Activated naive CD4-positive, alpha-beta T cell treated with anti-CD3 and anti-CD28 coated beads, Interleukin-2, amount 10 ng/mL, durations not matched to agents 7 days and 5 days (primary cell): ENCODE results near the gene OTOA.
A peak's percentile ranks its signal among the peaks of the same experiment; 100 is the strongest.
"Not testable (repeated sequence)": the region's sequence is repeated elsewhere in the genome, so short reads cannot be mapped to it uniquely, and the experiment has no call there.

Source experiments
- CTCF ChIA-PET: fragments of 350-600 bp; sonication (Branson Sonifier 250); formaldehyde crosslinking; loops from one replicate; lab custom pipeline; 2021; ENCODE audit warnings: antibody characterized with exemption; lab: Charles Lee
- DNase-seq: peaks from one replicate; pipeline ENCODE4 v3.0.0-alpha.2; 2020
- H3K27ac Mint-ChIP-seq: one replicate; pipeline ENCODE4 v1.8.0; 2021; ENCODE audit warnings: mild to moderate bottlenecking, moderate library complexity, mixed read lengths
- H3K27me3 Mint-ChIP-seq: one replicate; pipeline ENCODE4 v1.8.0; 2021; ENCODE audit warnings: mild to moderate bottlenecking, mixed read lengths
- H3K36me3 Mint-ChIP-seq: one replicate; pipeline ENCODE4 v1.8.0; 2021; ENCODE audit warnings: mixed read lengths
- H3K4me1 Mint-ChIP-seq: one replicate; pipeline ENCODE4 v1.8.0; 2021; ENCODE audit warnings: mixed read lengths
- H3K4me3 Mint-ChIP-seq: one replicate; pipeline ENCODE4 v1.8.0; 2021; ENCODE audit warnings: mild to moderate bottlenecking, moderate library complexity, mixed read lengths
- H3K9me3 Mint-ChIP-seq: one replicate; pipeline ENCODE4 v1.8.0; 2021; ENCODE audit warnings: mixed read lengths

Gene OTOA

DNA sequence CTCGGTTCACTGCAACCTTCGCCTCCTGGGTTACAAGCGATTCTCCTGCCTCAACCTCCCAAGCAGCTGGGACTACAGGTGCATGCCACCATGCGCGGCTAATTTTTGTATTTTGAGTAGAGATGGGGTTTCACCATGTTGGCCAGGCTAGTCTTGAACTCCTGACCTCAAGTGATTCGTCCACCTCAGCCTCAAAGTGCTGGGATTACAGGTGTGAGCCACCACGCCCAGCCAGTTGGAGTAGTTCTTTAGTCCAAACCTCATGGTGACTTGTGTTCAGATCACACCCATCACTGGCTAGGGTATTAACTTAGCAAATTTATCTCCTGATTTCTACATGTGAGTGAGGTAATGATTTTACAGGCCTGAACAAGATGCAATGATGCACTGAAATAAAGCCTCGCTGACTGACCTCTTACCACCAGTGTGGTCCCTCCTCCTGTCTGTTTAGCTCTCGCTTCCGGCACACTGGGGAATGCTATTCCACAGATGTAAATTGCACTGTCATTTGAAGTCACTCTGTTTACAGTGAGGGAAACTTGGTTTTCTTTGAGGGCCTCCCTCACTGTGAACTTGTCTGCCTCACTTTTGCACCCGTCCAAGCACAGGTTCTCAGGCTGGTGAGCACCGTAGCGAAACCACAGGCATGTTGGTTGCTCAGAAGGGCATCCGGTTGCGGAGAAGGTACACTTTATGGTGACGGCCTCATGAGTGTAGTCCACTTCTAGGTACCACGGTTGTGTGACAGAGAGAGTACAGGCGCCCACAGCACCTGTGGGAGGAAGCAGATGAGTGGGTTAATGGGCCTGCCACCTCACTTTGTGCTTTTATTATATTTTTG lies 16.8 kb upstream of the OTOA start:
- peak overlapping the region; percentile 73 for H3K4me3 Mint-ChIP-seq
- H3K27ac Mint-ChIP-seq: peak overlapping the region; percentile 95
- H3K9me3 Mint-ChIP-seq: no peaks in the 10 kb centered on the region
- DNase-seq: peak; percentile 88
- no peaks in the 10 kb centered on the region for H3K27me3 Mint-ChIP-seq
- CTCF ChIA-PET: interaction anchor here (1.4 to 10.8 kb wide), 5 partner anchors 10 to 62 kb away, joined by 3 to 107 read pairs (median 15); no protein-coding TSS in a partner anchor
- H3K36me3 Mint-ChIP-seq: peaks cover 13% of the 10 kb centered on the region
- peaks cover 60% of the 10 kb centered on the region for H3K4me1 Mint-ChIP-seq

DNA sequence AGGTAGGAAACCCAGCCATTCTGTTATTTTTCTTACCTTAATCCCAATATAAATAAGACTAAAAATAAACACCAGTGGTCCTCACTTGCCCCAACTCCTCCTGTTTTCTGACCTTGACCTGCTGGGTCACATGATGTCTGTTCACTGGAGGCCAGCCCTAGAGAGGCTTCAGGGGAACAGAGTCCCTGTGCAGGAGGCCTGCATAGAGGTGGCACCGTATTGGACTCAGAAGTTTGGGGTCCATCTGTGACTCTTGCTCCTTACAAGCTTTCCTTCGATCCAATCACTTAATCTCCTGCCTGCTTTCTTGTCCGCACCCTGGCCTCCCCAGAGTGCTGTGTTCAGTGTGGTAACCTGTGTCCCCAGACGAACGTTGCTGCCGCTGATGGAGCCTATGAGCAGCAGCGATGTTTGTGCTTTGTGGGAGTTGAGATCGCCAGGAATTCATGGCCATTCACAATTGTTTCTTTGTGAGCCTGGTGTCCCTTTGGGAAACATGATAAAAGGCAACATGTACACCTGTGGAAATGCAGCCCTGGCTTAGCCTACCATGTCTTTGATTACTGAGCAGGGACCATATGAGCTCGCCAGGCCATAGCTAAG lies 16.1 kb upstream of the OTOA start:
- Mint-ChIP-seq H3K4me1 (peaks cover 62% of the 10 kb centered on the region), H3K27ac (peak overlapping the region; percentile 95), H3K4me3 (peak overlapping the region; percentile 23), H3K36me3 (peaks cover 17% of the 10 kb centered on the region), H3K9me3 (no peaks in the 10 kb centered on the region), H3K27me3 (no peaks in the 10 kb centered on the region)
- CTCF ChIA-PET: interaction anchor here (1.4 to 2.3 kb wide), 2 partner anchors 10 to 47 kb away, joined by 3 to 15 read pairs; no protein-coding TSS in a partner anchor
- no peak for DNase-seq

DNA sequence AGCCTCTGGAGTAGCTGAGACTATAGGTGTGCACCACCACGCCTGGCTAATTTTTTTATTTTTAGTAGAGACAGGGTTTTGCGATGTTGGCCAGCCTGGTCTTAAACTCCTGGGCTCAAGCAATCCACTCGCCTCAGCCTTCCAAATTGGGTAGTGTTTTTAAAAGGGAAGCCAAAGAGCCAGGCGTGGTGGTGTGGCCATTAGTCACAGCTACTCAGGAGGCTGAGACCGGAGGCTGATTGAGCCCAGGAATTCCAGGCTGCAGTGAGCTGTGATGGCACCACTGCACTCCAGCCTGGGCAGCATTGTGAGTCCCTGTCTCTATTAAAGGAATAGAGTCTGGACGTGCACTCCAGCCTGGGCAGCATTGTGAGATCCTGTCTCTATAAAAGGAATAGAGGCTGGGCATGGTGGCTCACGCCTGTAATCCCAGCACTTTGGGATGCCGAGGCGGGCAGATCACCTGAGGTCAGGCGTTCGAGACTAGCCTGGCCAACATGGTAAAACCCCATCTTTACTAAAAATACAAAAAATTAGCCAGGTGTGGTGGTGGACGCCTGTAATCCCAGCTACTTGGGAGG lies 13.9 kb upstream of the OTOA start:
- DNase-seq, H3K9me3 Mint-ChIP-seq, H3K27me3 Mint-ChIP-seq, H3K27ac Mint-ChIP-seq, H3K4me3 Mint-ChIP-seq: not testable (repeated sequence)
- Mint-ChIP-seq H3K4me1 (peaks cover 55% of the 10 kb centered on the region), H3K36me3 (peaks cover 17% of the 10 kb centered on the region)
- CTCF ChIA-PET: interaction anchor here (1.0 kb wide), 1 partner anchor 9 kb away, joined by 4 read pairs; no protein-coding TSS in a partner anchor

DNA sequence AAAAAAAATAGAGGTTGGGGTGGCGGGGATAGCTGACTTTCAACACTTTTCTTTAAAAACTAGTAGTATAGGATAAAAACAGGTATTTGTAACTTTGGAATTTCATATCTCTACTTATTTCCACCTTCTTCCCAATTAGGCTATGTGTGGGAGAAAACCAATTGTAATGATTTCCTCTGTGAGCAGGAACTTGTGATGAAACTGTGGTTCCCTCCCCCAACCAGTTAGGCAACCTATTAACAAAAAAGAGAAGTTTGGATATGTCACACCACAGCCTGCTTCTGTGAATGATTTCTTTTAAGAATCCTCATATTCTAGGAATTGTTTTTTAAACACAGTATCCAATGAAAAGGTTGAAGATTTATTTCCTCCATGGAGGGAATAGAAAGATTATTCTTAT lies 13.2 kb upstream of the OTOA start:
- H3K9me3 Mint-ChIP-seq: no peaks in the 10 kb centered on the region
- no peak overlapping the region for H3K4me3 Mint-ChIP-seq
- no peak overlapping the region for H3K27ac Mint-ChIP-seq
- CTCF ChIA-PET: interaction anchor here (1.0 kb wide), 1 partner anchor 8 kb away, joined by 4 read pairs; no protein-coding TSS in a partner anchor
- peaks cover 49% of the 10 kb centered on the region for H3K4me1 Mint-ChIP-seq
- peaks cover 17% of the 10 kb centered on the region for H3K36me3 Mint-ChIP-seq
- no peak for DNase-seq
- H3K27me3 Mint-ChIP-seq: no peaks in the 10 kb centered on the region

DNA sequence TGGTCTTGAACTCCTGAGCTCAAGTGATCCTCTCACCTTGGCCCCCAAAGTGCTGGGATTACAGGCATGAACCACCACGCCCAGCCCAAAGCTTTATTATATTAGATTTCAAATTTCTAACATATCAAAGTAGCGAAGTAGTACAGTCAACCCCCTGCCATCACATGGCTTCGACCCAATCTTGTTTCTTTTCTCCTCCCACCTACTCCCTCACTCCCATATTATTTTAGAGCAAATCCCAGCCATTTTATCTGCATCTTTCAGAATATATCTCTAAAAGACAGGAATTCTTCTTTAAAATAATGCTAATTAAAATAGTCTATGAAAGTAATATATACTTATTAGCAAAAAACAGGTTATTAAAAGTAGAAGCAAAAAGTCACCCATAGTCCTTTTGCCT lies 12.3 kb upstream of the OTOA start:
- Mint-ChIP-seq H3K27me3 (no peaks in the 10 kb centered on the region), H3K9me3 (no peaks in the 10 kb centered on the region), H3K27ac (no peak overlapping the region), H3K4me3 (no peak overlapping the region), H3K36me3 (peaks cover 22% of the 10 kb centered on the region), H3K4me1 (peaks cover 46% of the 10 kb centered on the region)
- DNase-seq: no peak
- CTCF ChIA-PET: no interaction called here

DNA sequence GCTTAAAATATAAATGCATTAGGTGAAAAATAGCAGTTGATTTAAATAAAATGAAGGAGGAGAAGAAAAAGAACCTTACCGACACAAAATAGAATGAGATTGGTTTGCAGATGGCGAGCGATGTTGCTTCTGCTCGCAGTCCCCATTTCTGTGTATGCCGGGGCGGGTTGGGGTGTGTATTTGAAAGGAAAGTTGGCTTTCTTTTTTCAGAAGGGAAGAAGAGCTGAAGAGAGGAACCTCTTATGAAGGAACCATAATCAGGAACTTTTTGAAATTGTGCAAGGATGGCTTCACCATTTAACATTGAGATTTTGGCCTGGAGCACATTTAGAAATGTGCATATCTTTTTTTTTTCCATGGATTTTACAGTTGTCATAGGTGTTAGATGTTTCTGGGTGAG lies 11.3 kb upstream of the OTOA start, which contains the start of gene IGSF6:
TSS of gene IGSF6 (minus strand) at position 156 of the 400 bp plus-strand sequence. CDS start at position 146, 10 bp downstream.
- CTCF ChIA-PET: no interaction called here
- Mint-ChIP-seq H3K4me3 (no peak within 1 kb of the TSS), H3K27ac (no peak within 1 kb of the TSS)

DNA sequence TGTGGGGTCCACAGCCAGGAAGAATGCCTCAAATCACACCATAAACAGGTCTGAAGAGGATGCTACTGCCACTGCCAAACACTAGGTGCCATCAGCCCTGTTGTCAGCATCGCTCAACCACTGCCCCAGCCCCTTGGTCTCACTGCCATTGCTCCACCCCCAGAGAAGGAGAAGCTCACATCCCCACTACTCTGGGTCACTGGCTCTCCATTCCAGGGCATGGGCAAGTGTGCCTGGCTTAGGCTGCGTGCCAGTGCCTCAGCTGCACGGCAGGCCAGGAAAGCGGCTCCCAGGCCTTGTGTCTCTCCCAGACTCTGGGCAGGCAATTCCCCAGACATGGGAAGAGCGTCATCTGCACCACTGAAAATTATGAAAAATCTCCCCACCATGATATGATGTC lies 10.2 kb upstream of the OTOA start:
- Mint-ChIP-seq H3K27me3 (no peaks in the 10 kb centered on the region), H3K27ac (no peak overlapping the region), H3K36me3 (peaks cover 18% of the 10 kb centered on the region), H3K4me3 (no peak overlapping the region), H3K4me1 (peaks cover 45% of the 10 kb centered on the region), H3K9me3 (no peaks in the 10 kb centered on the region)
- DNase-seq: no peak
- CTCF ChIA-PET: no interaction called here

More for the DNA sequence above, 11.3 kb upstream of the OTOA start, which contains the start of gene IGSF6:
- H3K4me1 Mint-ChIP-seq: peaks cover 46% of the 10 kb centered on the region
- H3K27me3 Mint-ChIP-seq: no peaks in the 10 kb centered on the region
- DNase-seq: no peak
- H3K9me3 Mint-ChIP-seq: no peaks in the 10 kb centered on the region
- H3K36me3 Mint-ChIP-seq: peaks cover 21% of the 10 kb centered on the region

DNA sequence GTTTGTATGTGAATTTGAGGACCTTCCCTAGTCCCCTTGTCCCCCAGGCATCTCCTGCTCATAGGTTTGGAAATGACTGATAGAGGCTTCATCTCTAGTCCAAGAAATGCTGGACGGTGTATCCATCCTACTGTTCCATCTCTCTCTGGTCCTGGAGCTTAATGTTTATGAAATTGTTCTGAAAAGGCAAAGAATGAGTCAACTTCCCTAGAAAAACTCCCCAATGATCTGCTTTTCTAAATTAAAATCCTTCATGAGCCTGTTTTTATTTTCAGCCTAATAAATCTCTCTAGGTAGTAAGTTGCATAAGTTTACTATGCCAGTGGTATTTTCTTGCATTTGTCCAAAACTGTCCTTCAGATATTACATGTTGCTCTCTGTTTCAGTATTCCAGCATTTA lies 9.3 kb upstream of the OTOA start:
- no peaks in the 10 kb centered on the region for H3K27me3 Mint-ChIP-seq
- H3K36me3 Mint-ChIP-seq: peaks cover 18% of the 10 kb centered on the region
- peaks cover 43% of the 10 kb centered on the region for H3K4me1 Mint-ChIP-seq
- CTCF ChIA-PET: no interaction called here
- no peak overlapping the region for H3K4me3 Mint-ChIP-seq
- DNase-seq: no peak
- H3K27ac Mint-ChIP-seq: no peak overlapping the region
- H3K9me3 Mint-ChIP-seq: no peaks in the 10 kb centered on the region

DNA sequence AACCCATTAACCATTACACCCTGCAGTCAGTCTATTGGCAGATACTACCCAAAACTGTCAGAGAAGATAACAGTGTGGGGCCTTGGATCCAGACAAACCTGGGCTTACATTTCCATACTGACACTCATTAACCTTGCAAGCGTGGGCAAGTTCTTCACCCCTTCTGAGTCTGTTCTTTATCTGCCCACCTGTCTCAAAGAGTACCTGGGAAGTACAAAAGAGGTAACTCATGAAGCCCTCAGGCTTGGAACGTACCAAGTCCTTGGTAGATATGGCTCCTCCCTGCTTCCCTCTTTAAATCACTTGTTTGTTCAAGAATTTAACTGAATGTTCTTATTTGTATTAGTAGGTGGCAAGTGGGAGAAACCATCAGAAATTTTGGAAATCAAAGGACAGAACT lies 8.9 kb upstream of the OTOA start:
- Mint-ChIP-seq H3K4me3 (no peak overlapping the region), H3K27me3 (no peaks in the 10 kb centered on the region), H3K4me1 (peaks cover 44% of the 10 kb centered on the region), H3K27ac (no peak overlapping the region), H3K9me3 (no peaks in the 10 kb centered on the region), H3K36me3 (peaks cover 18% of the 10 kb centered on the region)
- DNase-seq: no peak
- CTCF ChIA-PET: no interaction called here

DNA sequence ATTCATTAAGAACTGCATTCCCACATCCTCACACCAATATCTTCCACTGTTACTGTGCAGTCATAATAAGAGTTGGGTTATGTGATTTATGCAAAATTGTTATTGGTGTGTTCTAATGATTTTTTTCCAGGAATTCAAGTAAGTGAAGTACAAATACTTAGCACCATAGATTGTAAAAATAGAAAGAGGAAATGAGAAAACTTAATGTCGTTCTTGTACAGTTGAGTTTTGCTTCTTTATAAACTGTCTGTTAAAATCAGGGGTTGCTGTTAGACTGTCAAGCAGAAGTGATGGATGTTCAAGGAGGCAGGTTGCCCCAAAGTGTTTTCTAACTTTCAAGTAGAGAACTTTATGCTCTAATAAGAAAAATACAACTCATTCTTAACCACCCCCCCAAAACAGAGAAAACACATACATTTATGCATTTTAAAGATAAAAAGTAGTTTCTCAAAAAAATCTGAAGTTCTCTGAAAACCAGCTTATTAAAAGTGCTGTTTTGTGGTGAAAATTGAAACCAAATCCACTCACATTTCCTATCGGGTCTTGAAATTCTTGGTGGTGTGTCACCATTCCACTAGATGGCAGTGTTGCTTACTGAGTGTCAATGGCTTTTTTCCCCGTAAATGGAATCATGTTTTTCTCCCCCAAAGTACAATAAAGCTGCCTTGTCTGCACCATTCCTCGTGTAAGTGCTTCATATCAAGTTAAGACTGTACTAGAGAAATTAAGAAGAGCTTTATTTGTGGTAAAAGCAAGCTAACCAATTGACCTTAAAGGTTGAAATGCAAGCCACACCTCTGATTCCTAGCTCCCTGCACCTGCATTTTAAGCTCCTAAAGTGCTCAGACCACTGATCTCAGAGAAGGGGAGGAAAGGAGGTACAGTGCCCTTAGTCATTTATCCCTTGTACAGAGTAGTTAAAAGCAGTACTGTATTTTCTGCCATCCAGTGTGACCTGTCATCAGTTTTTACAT lies 6.7 kb upstream of the OTOA start:
- Mint-ChIP-seq H3K27ac (peak overlapping the region; percentile 7), H3K27me3 (no peaks in the 10 kb centered on the region), H3K9me3 (no peaks in the 10 kb centered on the region), H3K4me1 (peaks cover 50% of the 10 kb centered on the region), H3K4me3 (no peak overlapping the region), H3K36me3 (peaks cover 18% of the 10 kb centered on the region)
- DNase-seq: peak; percentile 56
- CTCF ChIA-PET: interaction anchor here (0.6 to 2.7 kb wide), 30 partner anchors 9 to 531 kb away, joined by 3 to 59 read pairs (median 5); no protein-coding TSS in a partner anchor

DNA sequence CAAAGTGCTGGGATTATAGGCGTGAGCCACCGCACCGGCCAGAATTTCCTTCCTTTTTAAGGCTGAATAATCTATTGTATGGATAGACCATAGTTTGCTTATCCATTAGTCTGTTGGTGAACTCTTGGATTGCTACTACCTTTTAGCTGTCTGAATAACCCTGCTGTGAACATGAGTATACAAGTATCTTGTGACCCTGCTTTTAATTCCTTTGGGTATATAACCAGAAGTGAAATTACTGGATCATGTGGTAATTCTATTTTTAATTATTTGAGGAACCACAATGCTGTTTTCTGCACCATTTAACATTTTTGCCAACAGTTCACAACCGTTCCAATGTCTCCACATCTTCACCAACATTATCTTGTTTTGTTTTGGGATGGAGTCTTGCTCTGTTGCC lies 4.6 kb upstream of the OTOA start:
- DNase-seq: no peak
- Mint-ChIP-seq H3K4me1 (peaks cover 47% of the 10 kb centered on the region), H3K27me3 (peaks cover 17% of the 10 kb centered on the region), H3K36me3 (peaks cover 13% of the 10 kb centered on the region), H3K4me3 (no peak overlapping the region), H3K9me3 (no peaks in the 10 kb centered on the region), H3K27ac (no peak overlapping the region)
- CTCF ChIA-PET: interaction anchor here (0.5 to 1.3 kb wide), 3 partner anchors 9 to 50 kb away, joined by 3 to 4 read pairs (median 4); no protein-coding TSS in a partner anchor

DNA sequence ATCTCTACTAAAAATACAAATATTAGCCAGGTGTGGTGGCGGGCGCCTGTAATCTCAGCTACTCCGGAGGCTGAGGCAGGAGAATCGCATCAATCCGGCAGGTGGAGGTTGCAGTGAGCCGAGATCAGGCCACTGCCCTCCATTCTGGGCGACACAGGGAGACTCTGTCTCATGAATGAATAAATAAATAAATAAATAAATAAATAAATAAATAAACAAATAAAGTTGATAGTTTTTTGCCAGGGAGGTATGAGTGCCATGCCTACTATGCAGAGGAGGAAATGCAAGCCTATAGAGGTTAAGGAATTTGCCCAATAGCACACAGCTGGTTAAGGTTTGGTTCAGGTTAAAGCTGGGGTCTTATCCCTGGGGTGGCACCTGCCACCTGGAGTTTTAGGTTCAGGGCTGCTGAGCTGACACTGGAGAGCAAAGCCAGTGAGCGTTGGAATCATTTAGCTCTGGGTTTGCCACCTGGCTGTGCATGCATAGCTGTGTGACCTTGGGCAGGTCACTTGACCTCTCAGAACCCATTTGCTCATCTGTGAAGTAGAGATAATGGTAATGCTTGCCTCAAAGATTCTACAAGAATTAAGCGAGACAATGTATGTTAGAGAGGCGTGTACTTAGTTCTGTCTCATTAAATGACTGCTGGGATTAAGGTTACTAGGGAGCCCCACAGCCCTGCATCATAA lies 1.2 kb downstream of the OTOA start:
- Mint-ChIP-seq H3K27ac (no peak overlapping the region), H3K27me3 (peaks cover 43% of the 10 kb centered on the region), H3K4me1 (peaks cover 19% of the 10 kb centered on the region), H3K9me3 (no peaks in the 10 kb centered on the region), H3K4me3 (no peak overlapping the region), H3K36me3 (no peaks in the 10 kb centered on the region)
- no peak for DNase-seq
- CTCF ChIA-PET: interaction anchor here (1.3 to 1.9 kb wide), 2 partner anchors 8 to 19 kb away, joined by 5 to 6 read pairs; no protein-coding TSS in a partner anchor

DNA sequence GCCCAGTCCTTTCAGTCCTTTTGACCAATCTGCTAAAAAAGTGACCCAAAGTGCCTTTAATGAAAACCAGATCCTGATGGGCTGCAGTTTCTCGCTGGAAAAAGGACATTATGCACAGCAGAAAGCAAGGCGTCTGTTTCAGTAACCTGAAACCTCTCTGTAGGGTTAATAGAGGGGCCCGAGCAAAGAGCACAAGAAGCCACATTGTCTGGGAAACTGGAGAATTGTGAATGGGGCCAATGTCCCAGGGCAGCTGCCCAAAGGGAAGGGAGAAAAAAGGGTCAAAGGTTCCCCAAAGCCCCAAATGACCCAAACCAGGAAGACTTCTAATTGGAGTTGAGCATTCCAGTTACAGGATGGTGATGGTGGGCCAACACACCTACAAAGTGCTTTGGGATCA lies 3.0 kb downstream of the OTOA start:
- no peak for DNase-seq
- no peak overlapping the region for H3K4me3 Mint-ChIP-seq
- H3K36me3 Mint-ChIP-seq: no peaks in the 10 kb centered on the region
- CTCF ChIA-PET: interaction anchor here (0.6 to 1.9 kb wide), 3 partner anchors 9 to 731 kb away, joined by 3 to 6 read pairs (median 3); no protein-coding TSS in a partner anchor
- peaks cover 8% of the 10 kb centered on the region for H3K4me1 Mint-ChIP-seq
- H3K27ac Mint-ChIP-seq: no peak overlapping the region
- H3K9me3 Mint-ChIP-seq: no peaks in the 10 kb centered on the region
- H3K27me3 Mint-ChIP-seq: peaks cover 47% of the 10 kb centered on the region
